Measurements from ENCODE around the gene MFSD6L. TPM values are rescaled to one million over a fixed set of nuclear protein-coding genes. Genes with fewer than 3 reads are reported as not detected.

Gene MFSD6L
- total and polyA plus RNA-seq, 10 of the 15 experiments (the other 5 are each of a cell fraction or from before 2014, with no cell fraction given) = 0.39 to 3.1 (median 1.1) TPM

- no peak for TF ChIP-seq RAD21 (IDR thresholded peaks at IDR 0.05; ENCODE audit: insufficient read depth, low read depth, low read length)
- peak; percentile 53; the same call in 1 of the 2 replicates for TF ChIP-seq CHD2 (IDR thresholded peaks at IDR 0.05; ENCODE audit: borderline replicate concordance, low read depth, low read length)
- no peak for TF ChIP-seq LARP7 (IDR thresholded peaks at IDR 0.05)
- TF ChIP-seq, protein P1, sequence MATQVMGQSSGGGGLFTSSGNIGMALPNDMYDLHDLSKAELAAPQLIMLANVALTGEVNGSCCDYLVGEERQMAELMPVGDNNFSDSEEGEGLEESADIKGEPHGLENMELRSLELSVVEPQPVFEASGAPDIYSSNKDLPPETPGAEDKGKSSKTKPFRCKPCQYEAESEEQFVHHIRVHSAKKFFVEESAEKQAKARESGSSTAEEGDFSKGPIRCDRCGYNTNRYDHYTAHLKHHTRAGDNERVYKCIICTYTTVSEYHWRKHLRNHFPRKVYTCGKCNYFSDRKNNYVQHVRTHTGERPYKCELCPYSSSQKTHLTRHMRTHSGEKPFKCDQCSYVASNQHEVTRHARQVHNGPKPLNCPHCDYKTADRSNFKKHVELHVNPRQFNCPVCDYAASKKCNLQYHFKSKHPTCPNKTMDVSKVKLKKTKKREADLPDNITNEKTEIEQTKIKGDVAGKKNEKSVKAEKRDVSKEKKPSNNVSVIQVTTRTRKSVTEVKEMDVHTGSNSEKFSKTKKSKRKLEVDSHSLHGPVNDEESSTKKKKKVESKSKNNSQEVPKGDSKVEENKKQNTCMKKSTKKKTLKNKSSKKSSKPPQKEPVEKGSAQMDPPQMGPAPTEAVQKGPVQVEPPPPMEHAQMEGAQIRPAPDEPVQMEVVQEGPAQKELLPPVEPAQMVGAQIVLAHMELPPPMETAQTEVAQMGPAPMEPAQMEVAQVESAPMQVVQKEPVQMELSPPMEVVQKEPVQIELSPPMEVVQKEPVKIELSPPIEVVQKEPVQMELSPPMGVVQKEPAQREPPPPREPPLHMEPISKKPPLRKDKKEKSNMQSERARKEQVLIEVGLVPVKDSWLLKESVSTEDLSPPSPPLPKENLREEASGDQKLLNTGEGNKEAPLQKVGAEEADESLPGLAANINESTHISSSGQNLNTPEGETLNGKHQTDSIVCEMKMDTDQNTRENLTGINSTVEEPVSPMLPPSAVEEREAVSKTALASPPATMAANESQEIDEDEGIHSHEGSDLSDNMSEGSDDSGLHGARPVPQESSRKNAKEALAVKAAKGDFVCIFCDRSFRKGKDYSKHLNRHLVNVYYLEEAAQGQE (IDR thresholded peaks at IDR 0.05; ENCODE audit: low read depth, low read length) = no peak
- no peak for TF ChIP-seq CUX1 (IDR thresholded peaks at IDR 0.05; ENCODE audit: insufficient replicate concordance, low read depth, low read length)
- no peak for TF ChIP-seq KLF5 (IDR thresholded peaks at IDR 0.05; ENCODE audit: partially characterized antibody)
- TF ChIP-seq NFYA (IDR thresholded peaks at IDR 0.05; ENCODE audit: borderline replicate concordance, low read depth, low read length) = no peak
- TF ChIP-seq NKRF (conservative IDR thresholded peaks at IDR 0.05) = no peak
- TF ChIP-seq JUND (IDR thresholded peaks at IDR 0.05; ENCODE audit: low read depth, low read length) = peak; percentile 19; the same call in 1 of the 2 replicates
- TF ChIP-seq, protein P2, sequence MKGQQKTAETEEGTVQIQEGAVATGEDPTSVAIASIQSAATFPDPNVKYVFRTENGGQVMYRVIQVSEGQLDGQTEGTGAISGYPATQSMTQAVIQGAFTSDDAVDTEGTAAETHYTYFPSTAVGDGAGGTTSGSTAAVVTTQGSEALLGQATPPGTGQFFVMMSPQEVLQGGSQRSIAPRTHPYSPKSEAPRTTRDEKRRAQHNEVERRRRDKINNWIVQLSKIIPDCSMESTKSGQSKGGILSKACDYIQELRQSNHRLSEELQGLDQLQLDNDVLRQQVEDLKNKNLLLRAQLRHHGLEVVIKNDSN (IDR thresholded peaks at IDR 0.05; ENCODE audit: borderline replicate concordance, extremely low read length, insufficient read depth, low read depth, low read length) = no peak
- TF ChIP-seq, protein P3, sequence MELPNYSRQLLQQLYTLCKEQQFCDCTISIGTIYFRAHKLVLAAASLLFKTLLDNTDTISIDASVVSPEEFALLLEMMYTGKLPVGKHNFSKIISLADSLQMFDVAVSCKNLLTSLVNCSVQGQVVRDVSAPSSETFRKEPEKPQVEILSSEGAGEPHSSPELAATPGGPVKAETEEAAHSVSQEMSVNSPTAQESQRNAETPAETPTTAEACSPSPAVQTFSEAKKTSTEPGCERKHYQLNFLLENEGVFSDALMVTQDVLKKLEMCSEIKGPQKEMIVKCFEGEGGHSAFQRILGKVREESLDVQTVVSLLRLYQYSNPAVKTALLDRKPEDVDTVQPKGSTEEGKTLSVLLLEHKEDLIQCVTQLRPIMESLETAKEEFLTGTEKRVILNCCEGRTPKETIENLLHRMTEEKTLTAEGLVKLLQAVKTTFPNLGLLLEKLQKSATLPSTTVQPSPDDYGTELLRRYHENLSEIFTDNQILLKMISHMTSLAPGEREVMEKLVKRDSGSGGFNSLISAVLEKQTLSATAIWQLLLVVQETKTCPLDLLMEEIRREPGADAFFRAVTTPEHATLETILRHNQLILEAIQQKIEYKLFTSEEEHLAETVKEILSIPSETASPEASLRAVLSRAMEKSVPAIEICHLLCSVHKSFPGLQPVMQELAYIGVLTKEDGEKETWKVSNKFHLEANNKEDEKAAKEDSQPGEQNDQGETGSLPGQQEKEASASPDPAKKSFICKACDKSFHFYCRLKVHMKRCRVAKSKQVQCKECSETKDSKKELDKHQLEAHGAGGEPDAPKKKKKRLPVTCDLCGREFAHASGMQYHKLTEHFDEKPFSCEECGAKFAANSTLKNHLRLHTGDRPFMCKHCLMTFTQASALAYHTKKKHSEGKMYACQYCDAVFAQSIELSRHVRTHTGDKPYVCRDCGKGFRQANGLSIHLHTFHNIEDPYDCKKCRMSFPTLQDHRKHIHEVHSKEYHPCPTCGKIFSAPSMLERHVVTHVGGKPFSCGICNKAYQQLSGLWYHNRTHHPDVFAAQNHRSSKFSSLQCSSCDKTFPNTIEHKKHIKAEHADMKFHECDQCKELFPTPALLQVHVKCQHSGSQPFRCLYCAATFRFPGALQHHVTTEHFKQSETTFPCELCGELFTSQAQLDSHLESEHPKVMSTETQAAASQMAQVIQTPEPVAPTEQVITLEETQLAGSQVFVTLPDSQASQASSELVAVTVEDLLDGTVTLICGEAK (IDR thresholded peaks at IDR 0.05; ENCODE audit: borderline replicate concordance) = peak; percentile 77
- TF ChIP-seq STAT3 (IDR thresholded peaks at IDR 0.05; ENCODE audit: low read depth, low read length) = no peak
These were observed 7.9 kb upstream of the MFSD6L start (continued) for GRCh38 chr17:8806926-8807550.
